Suprapubic skin (tissue), 4 donors: ENCODE results near the gene TMEM145. TPM values are rescaled to one million over a fixed set of nuclear protein-coding genes. Genes with fewer than 3 reads are reported as not detected.

Source experiments
- DNase-seq, 2 donors: peaks; one replicate each; pipeline ENCODE4 v3.0.0-alpha.2; 2019; ENCODE audit warnings: low spot score in 2 of 2
- H3K27ac ChIP-seq: fragments of 200-600 bp; sonication (generic); one replicate; pipeline ENCODE4 v1.5.1; 2019
- H3K27me3 ChIP-seq: fragments of 200-600 bp; sonication (generic); one replicate; pipeline ENCODE4 v1.5.1; 2019
- H3K36me3 ChIP-seq: fragments of 200-600 bp; sonication (generic); one replicate; pipeline ENCODE4 v1.5.1; 2019
- H3K4me1 ChIP-seq: fragments of 200-600 bp; sonication (generic); one replicate; pipeline ENCODE4 v1.5.1; 2019
- H3K4me3 ChIP-seq: fragments of 200-600 bp; sonication (generic); one replicate; pipeline ENCODE4 v1.5.1; 2019; ENCODE audit warnings: mild to moderate bottlenecking
- H3K9me3 ChIP-seq: fragments of 200-600 bp; sonication (generic); one replicate; pipeline ENCODE4 v1.5.1; 2019
- CTCF ChIP-seq, 2 donors: fragments of 200-600 bp in 1 of 2; fragments of 450-650 bp in 1 of 2; sonication (generic) in 1 of 2; IDR thresholded peaks; one replicate each; pipeline ENCODE4 v1.5.1; 2016 to 2019; ENCODE audit warnings: antibody characterized with exemption in 2 of 2, mild to moderate bottlenecking in 1 of 2, moderate library complexity in 1 of 2
- EP300 ChIP-seq: sonication (generic); formaldehyde crosslinking; IDR thresholded peaks from one replicate; pipeline ENCODE4 v1.6.1; 2017; ENCODE audit warnings: antibody characterized with exemption
- POLR2A ChIP-seq, 2 donors: fragments of 450-650 bp; IDR thresholded peaks; one replicate each; pipeline ENCODE4 v1.6.1; 2017; ENCODE audit warnings: antibody characterized with exemption in 2 of 2, mild to moderate bottlenecking in 2 of 2, moderate library complexity in 2 of 2
- POLR2AphosphoS5 ChIP-seq, 3 donors: sonication (generic); formaldehyde crosslinking; IDR thresholded peaks; one replicate each; pipeline ENCODE4 v1.6.1; 2017; ENCODE audit warnings: antibody characterized with exemption in 3 of 3
- WGBS: methylation state at CpG from one replicate; pipeline ENCODE4 v1.1.5; 2018; 5-methylcytosine and 5-hydroxymethylcytosine counted together
- total RNA-seq, 4 donors: library from RNA; depleted of rRNA; stranded (reverse); fragments of >200 nt; gene quantifications; one replicate each; pipeline ENCODE4 v1.1.0, GENCODE V29; 2016

Gene TMEM145
- total RNA-seq, 4 donors from 2014 or later, result 4.2 TPM; not detected in 3

GRCh38 chr19:42297039-42297438 is 16.1 kb upstream of the TMEM145 start:
- peak in 1 of 2 donors; percentile 73 for DNase-seq
- no peaks in the 10 kb centered on the region for H3K27me3 ChIP-seq
- WGBS, result 75% methylated on average over 14 of the region's 15 CpGs
- H3K36me3 ChIP-seq, result peaks cover 34% of the 10 kb centered on the region
- peaks cover 16% of the 10 kb centered on the region for H3K4me1 ChIP-seq
- H3K27ac ChIP-seq, result no peak overlapping the region
- no peaks in the 10 kb centered on the region for H3K9me3 ChIP-seq
- no peak for TF ChIP-seq EP300
- TF ChIP-seq CTCF (IDR thresholded peaks at IDR 0.05), result no peak
- no peak for TF ChIP-seq POLR2A (IDR thresholded peaks at IDR 0.05)
- TF ChIP-seq POLR2AphosphoS5 (IDR thresholded peaks at IDR 0.05), result no peak
- no peak overlapping the region for H3K4me3 ChIP-seq

GRCh38 chr19:42301646-42302203 is 11.4 kb upstream of the TMEM145 start, which contains the start of gene PRR19:
PRR19 (plus strand) TSS chr19:42302132; CDS start chr19:42309585, 7,453 bp downstream.
- no peaks in the 10 kb centered on the region for H3K27me3 ChIP-seq
- peak within 1 kb of the TSS; percentile 62 for H3K4me3 ChIP-seq
- no peaks in the 10 kb centered on the region for H3K9me3 ChIP-seq
- TF ChIP-seq POLR2AphosphoS5 (IDR thresholded peaks at IDR 0.05), result no peak
- no peak for TF ChIP-seq POLR2A (IDR thresholded peaks at IDR 0.05)
- TF ChIP-seq CTCF (IDR thresholded peaks at IDR 0.05), result no peak
- no peak for TF ChIP-seq EP300
- H3K27ac ChIP-seq, result peak within 1 kb of the TSS; percentile 23
- DNase-seq, result peak in 1 of 2 donors; percentile 80
- H3K36me3 ChIP-seq, result no peaks in the 10 kb centered on the region
- 6% methylated on average over 13 of the region's 21 CpGs for WGBS
- H3K4me1 ChIP-seq, result peaks cover 26% of the 10 kb centered on the region

- peaks cover 26% of the 10 kb centered on the region for H3K4me1 ChIP-seq
- H3K4me3 ChIP-seq, result peak overlapping the region; percentile 62
- 63% methylated on average over 11 of the region's 11 CpGs for WGBS
- H3K36me3 ChIP-seq, result no peaks in the 10 kb centered on the region
- no peak overlapping the region for H3K27ac ChIP-seq
- no peaks in the 10 kb centered on the region for H3K9me3 ChIP-seq
- TF ChIP-seq EP300 (no peak), POLR2AphosphoS5 (IDR thresholded peaks at IDR 0.05) (no peak), CTCF (IDR thresholded peaks at IDR 0.05) (no peak), POLR2A (IDR thresholded peaks at IDR 0.05) (no peak)
- no peak for DNase-seq
- H3K27me3 ChIP-seq, result no peaks in the 10 kb centered on the region
Measured at GRCh38 chr19:42303101-42303464, 10.0 kb upstream of the TMEM145 start.

GRCh38 chr19:42303876-42304275 is 9.2 kb upstream of the TMEM145 start:
- H3K4me3 ChIP-seq, result no peak overlapping the region
- no peak overlapping the region for H3K27ac ChIP-seq
- peaks cover 26% of the 10 kb centered on the region for H3K4me1 ChIP-seq
- no peaks in the 10 kb centered on the region for H3K36me3 ChIP-seq
- DNase-seq, result no peak
- H3K27me3 ChIP-seq, result no peaks in the 10 kb centered on the region
- WGBS, result 77% methylated on average over 8 of the region's 8 CpGs
- H3K9me3 ChIP-seq, result no peaks in the 10 kb centered on the region
- TF ChIP-seq POLR2AphosphoS5 (IDR thresholded peaks at IDR 0.05) (no peak), POLR2A (IDR thresholded peaks at IDR 0.05) (no peak), CTCF (IDR thresholded peaks at IDR 0.05) (no peak), EP300 (no peak)

GRCh38 chr19:42306646-42307045 is 6.5 kb upstream of the TMEM145 start:
- Histone ChIP-seq H3K4me1 (peaks cover 18% of the 10 kb centered on the region), H3K27me3 (no peaks in the 10 kb centered on the region), H3K4me3 (no peak overlapping the region), H3K36me3 (no peaks in the 10 kb centered on the region), H3K9me3 (no peaks in the 10 kb centered on the region), H3K27ac (no peak overlapping the region)
- no peak for DNase-seq
- no peak for TF ChIP-seq POLR2AphosphoS5 (IDR thresholded peaks at IDR 0.05)
- no peak for TF ChIP-seq POLR2A (IDR thresholded peaks at IDR 0.05)
- no peak for TF ChIP-seq CTCF (IDR thresholded peaks at IDR 0.05)
- TF ChIP-seq EP300, result no peak
- 92% methylated on average over 22 of the region's 22 CpGs for WGBS
